ENCODE results near the gene COL9A3. TPM values are rescaled to one million over a fixed set of nuclear protein-coding genes. Genes with fewer than 3 reads are reported as not detected.

COL9A3 gene
- total RNA-seq, 1 experiment from 2014 or later = 46.6 TPM

DNA sequence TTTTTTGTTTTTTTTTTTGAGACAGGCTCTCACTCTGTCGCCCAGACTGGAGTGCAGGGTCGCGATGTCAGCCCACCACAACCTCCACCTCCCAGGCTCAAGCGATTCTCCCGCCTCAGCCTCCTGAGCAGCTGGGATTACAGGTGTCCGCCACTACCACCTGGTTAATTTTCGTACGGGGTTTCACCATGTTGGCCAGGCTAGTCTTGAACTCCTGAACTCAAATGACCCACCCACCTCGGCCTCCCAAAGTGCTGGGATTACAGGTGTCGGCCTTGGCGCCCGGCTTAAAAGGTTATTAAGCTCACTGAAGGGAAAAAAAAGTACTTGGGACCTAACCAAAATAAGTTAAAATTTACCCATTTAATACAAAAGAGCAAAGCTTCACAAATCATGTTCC lies 42.9 kb downstream of the COL9A3 start:
- BruUV-seq (replicated peaks) = TSS peak; percentile 75
- intact Hi-C loops (cut with micrococcal nuclease; ENCODE audit: unreplicated experiment) (no loop called here), in situ Hi-C loops (cut with HindIII; ENCODE audit: low pct_unique_long_range_greater_than_20kb, low sequenced_read_pairs) (no loop called here)
- Histone ChIP-seq H3K27me3 (ENCODE audit: control insufficient read depth, insufficient read depth, low read length) (no peaks in the 10 kb centered on the region), H3K4me1 (ENCODE audit: control insufficient read depth, insufficient read depth, low read length) (peaks cover 12% of the 10 kb centered on the region), H3K27ac (ENCODE audit: low read length) (peak overlapping the region; percentile 74), H3K4me3 (ENCODE audit: low read depth in 2 of 2, low read length in 2 of 2) (peak overlapping the region; percentile 57 to 66; a peak in 3 of 4 replicates), H3K36me3 (ENCODE audit: control insufficient read depth, insufficient read depth, low read length) (peaks cover 5% of the 10 kb centered on the region), H3K9me3 (ENCODE audit: control insufficient read depth, insufficient read depth, low read depth, low read length) (no peaks in the 10 kb centered on the region)
- TF ChIP-seq, protein P1, sequence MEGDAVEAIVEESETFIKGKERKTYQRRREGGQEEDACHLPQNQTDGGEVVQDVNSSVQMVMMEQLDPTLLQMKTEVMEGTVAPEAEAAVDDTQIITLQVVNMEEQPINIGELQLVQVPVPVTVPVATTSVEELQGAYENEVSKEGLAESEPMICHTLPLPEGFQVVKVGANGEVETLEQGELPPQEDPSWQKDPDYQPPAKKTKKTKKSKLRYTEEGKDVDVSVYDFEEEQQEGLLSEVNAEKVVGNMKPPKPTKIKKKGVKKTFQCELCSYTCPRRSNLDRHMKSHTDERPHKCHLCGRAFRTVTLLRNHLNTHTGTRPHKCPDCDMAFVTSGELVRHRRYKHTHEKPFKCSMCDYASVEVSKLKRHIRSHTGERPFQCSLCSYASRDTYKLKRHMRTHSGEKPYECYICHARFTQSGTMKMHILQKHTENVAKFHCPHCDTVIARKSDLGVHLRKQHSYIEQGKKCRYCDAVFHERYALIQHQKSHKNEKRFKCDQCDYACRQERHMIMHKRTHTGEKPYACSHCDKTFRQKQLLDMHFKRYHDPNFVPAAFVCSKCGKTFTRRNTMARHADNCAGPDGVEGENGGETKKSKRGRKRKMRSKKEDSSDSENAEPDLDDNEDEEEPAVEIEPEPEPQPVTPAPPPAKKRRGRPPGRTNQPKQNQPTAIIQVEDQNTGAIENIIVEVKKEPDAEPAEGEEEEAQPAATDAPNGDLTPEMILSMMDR (IDR thresholded peaks at IDR 0.05) = no peak
- TF ChIP-seq SIN3A (IDR thresholded peaks at IDR 0.05; ENCODE audit: borderline replicate concordance, insufficient read depth, low read depth, low read length) = no peak
- TF ChIP-seq, protein P2, sequence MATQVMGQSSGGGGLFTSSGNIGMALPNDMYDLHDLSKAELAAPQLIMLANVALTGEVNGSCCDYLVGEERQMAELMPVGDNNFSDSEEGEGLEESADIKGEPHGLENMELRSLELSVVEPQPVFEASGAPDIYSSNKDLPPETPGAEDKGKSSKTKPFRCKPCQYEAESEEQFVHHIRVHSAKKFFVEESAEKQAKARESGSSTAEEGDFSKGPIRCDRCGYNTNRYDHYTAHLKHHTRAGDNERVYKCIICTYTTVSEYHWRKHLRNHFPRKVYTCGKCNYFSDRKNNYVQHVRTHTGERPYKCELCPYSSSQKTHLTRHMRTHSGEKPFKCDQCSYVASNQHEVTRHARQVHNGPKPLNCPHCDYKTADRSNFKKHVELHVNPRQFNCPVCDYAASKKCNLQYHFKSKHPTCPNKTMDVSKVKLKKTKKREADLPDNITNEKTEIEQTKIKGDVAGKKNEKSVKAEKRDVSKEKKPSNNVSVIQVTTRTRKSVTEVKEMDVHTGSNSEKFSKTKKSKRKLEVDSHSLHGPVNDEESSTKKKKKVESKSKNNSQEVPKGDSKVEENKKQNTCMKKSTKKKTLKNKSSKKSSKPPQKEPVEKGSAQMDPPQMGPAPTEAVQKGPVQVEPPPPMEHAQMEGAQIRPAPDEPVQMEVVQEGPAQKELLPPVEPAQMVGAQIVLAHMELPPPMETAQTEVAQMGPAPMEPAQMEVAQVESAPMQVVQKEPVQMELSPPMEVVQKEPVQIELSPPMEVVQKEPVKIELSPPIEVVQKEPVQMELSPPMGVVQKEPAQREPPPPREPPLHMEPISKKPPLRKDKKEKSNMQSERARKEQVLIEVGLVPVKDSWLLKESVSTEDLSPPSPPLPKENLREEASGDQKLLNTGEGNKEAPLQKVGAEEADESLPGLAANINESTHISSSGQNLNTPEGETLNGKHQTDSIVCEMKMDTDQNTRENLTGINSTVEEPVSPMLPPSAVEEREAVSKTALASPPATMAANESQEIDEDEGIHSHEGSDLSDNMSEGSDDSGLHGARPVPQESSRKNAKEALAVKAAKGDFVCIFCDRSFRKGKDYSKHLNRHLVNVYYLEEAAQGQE (IDR thresholded peaks at IDR 0.05; ENCODE audit: insufficient read depth in 1 of 2, low read depth in 2 of 2, low read length in 1 of 2) = no peak
- TF ChIP-seq TCF7L2 (IDR thresholded peaks at IDR 0.05; ENCODE audit: low read depth, low read length) = no peak
- no peak for TF ChIP-seq POLR2AphosphoS5 (IDR thresholded peaks at IDR 0.05; ENCODE audit: low read depth, low read length)
- no peak for ATAC-seq
- ChIA-PET CTCF (interaction anchor here (0.9 kb wide), 1 partner anchor 37 kb away, joined by 7 read pairs; no protein-coding TSS in a partner anchor), POLR2A (no interaction called here)
- DNase-seq (ENCODE audit: low read depth, low spot score) = no peak

DNA sequence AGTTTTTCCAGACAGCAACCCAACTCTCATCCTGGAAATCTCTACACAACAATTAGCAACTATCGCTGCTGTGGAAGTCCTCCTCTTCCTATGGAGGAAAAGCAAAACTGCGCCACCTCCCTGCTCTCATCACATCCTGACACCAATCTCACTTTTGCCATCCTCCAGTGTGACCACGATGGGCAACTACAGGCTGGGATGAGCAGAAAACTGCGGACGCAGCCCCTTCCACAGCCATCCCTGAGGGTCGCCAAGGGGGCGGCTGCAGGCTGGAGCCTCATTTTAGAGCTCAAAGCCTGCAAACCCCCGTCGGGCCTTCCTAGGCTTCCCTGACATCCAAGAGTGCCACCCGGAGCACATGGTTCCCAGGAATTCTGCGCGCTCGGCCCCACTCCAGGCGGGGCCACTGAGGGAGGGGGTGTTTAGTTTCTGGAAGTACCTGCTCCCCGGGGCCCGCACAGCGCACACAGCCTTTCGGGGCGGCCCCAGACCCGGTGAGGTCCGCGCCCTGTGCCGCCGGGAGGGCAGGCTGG lies 43.6 kb downstream of the COL9A3 start:
- Histone ChIP-seq H3K36me3 (ENCODE audit: control insufficient read depth, insufficient read depth, low read length) (peaks cover 5% of the 10 kb centered on the region), H3K27ac (ENCODE audit: low read length) (peak overlapping the region; percentile 74), H3K4me1 (ENCODE audit: control insufficient read depth, insufficient read depth, low read length) (peaks cover 12% of the 10 kb centered on the region), H3K9me3 (ENCODE audit: control insufficient read depth, insufficient read depth, low read depth, low read length) (no peaks in the 10 kb centered on the region), H3K27me3 (ENCODE audit: control insufficient read depth, insufficient read depth, low read length) (no peaks in the 10 kb centered on the region), H3K4me3 (ENCODE audit: low read depth in 2 of 2, low read length in 2 of 2) (peak overlapping the region; percentile 57 to 66)
- POLR2A ChIA-PET = no interaction called here
- TF ChIP-seq TCF7L2 (IDR thresholded peaks at IDR 0.05; ENCODE audit: low read depth, low read length) (no peak), POLR2AphosphoS5 (IDR thresholded peaks at IDR 0.05; ENCODE audit: low read depth, low read length) (no peak)
- CTCF ChIA-PET = interaction anchor here (0.9 kb wide), 1 partner anchor 38 kb away, joined by 7 read pairs; no protein-coding TSS in a partner anchor
- ATAC-seq = peak; percentile 33
- in situ Hi-C loops (cut with HindIII; ENCODE audit: low pct_unique_long_range_greater_than_20kb, low sequenced_read_pairs) = no loop called here
- no TSS peak for BruUV-seq (replicated peaks)
- DNase-seq (ENCODE audit: low read depth, low spot score) = no peak
- intact Hi-C loops (cut with micrococcal nuclease; ENCODE audit: unreplicated experiment) = no loop called here
